Keratinocyte (primary cell): ENCODE measurements around the gene MLN. TPM values are rescaled to one million over a fixed set of nuclear protein-coding genes. Genes with fewer than 3 reads are reported as not detected.

ENCODE experiments used
- DNase-seq: peaks from one replicate; pipeline ENCODE4 v3.0.0-alpha.2; 2011; ENCODE audit warnings: low read depth, missing footprints, low spot score
- FAIRE-seq: peaks from 2 replicates; lab custom pipeline; 2011; peaks lifted over from hg19 to GRCh38; lab: Jason Lieb, UNC
- H2AFZ ChIP-seq: 2 replicates; pipeline ENCODE4 v1.6.0; 2012; ENCODE audit warnings: low read length, control low read depth, inconsistent platforms; ENCODE audit not compliant: control insufficient read depth
- H3K27ac ChIP-seq: 2 replicates; pipeline ENCODE4 v1.5.1; 2011; ENCODE audit warnings: low read length; ENCODE audit not compliant: control insufficient read depth, insufficient read depth
- H3K27me3 ChIP-seq: 3 replicates; pipeline ENCODE4 v1.6.0; 2011; ENCODE audit warnings: low read length; ENCODE audit not compliant: control insufficient read depth, insufficient read depth; ENCODE audit errors: extremely low read depth
- H3K36me3 ChIP-seq, 2 experiments: 2 replicates in 1 of 2; 3 replicates in 1 of 2; pipeline ENCODE4 v1.5.1; 2011; ENCODE audit warnings: low read length in 2 of 2, mild to moderate bottlenecking in 1 of 2; ENCODE audit not compliant: control insufficient read depth in 2 of 2, insufficient read depth in 2 of 2; ENCODE audit errors: extremely low read depth in 1 of 2
- H3K4me1 ChIP-seq: 3 replicates; pipeline ENCODE4 v1.5.1; 2011; ENCODE audit warnings: low read length; ENCODE audit not compliant: control insufficient read depth, insufficient read depth; ENCODE audit errors: extremely low read depth
- H3K4me2 ChIP-seq: 3 replicates; pipeline ENCODE4 v1.6.0; 2011; ENCODE audit warnings: low read depth, low read length; ENCODE audit not compliant: control insufficient read depth, insufficient read depth; ENCODE audit errors: extremely low read depth
- H3K4me3 ChIP-seq, 3 experiments: fragments of 200-600 bp in 1 of 3; sonication (generic) in 1 of 3; 2 replicates in 2 of 3; 3 replicates in 1 of 3; pipeline ENCODE4 v1.5.1; 2011 to 2016; ENCODE audit warnings: low read length in 3 of 3, mild to moderate bottlenecking in 3 of 3, control low read depth in 2 of 3, inconsistent platforms in 1 of 3, low read depth in 1 of 3, mixed read lengths in 1 of 3, mixed run types in 1 of 3, moderate library complexity in 1 of 3; ENCODE audit not compliant: control insufficient read depth in 2 of 3, insufficient read depth in 2 of 3; ENCODE audit errors: extremely low read depth in 1 of 3
- H3K79me2 ChIP-seq: 2 replicates; pipeline ENCODE4 v1.6.0; 2012; ENCODE audit warnings: low read length; ENCODE audit not compliant: control insufficient read depth, insufficient read depth
- H3K9ac ChIP-seq: 3 replicates; pipeline ENCODE4 v1.6.0; 2011; ENCODE audit warnings: low read length; ENCODE audit not compliant: control insufficient read depth, insufficient read depth; ENCODE audit errors: extremely low read depth
- H3K9me1 ChIP-seq: 3 replicates; pipeline ENCODE4 v1.6.0; 2011; ENCODE audit warnings: low read length; ENCODE audit not compliant: control insufficient read depth, insufficient read depth; ENCODE audit errors: extremely low read depth
- H3K9me3 ChIP-seq: 2 replicates; pipeline ENCODE4 v1.5.1; 2012; ENCODE audit warnings: low read depth, low read length; ENCODE audit not compliant: control insufficient read depth
- H4K20me1 ChIP-seq: 3 replicates; pipeline ENCODE4 v1.6.0; 2011; ENCODE audit warnings: low read length; ENCODE audit not compliant: control insufficient read depth, insufficient read depth; ENCODE audit errors: extremely low read depth
- EZH2 ChIP-seq: IDR thresholded peaks from one replicate; pipeline ENCODE4 v1.6.1; 2012; ENCODE audit warnings: inconsistent platforms, mild to moderate bottlenecking, low read length, moderate library complexity
- dilution Hi-C: fragments of 300-500 bp; cut with MboI; formaldehyde crosslinking; loops from one replicate; pipeline ENCODE4 v1.7.0; 2020; ENCODE audit warnings: low sequenced_read_pairs; ENCODE audit not compliant: extremely low pct_ligation_motif_present
- polyA plus RNA-seq, 5 experiments: library from polyadenylated mRNA; depleted of rRNA in 3 of 5; stranded (reverse) in 3 of 5; stranded (forward) in 1 of 5; unstranded in 1 of 5; fragments of >200 nt; gene quantifications; 1 replicate in 1 of 5; 2 replicates in 3 of 5; 3 replicates in 1 of 5; pipeline versions ENCODE4 v1.2.1 to v1.2.3, GENCODE V29; 2011 to 2012; ENCODE audit warnings: missing spikeins in 2 of 5, low read depth in 1 of 5, low replicate concordance in 1 of 5
- TF ChIP-seq, protein P1 (sequence below), 3 experiments: IDR thresholded peaks in 1 of 3; conservative IDR thresholded peaks in 1 of 3; optimal IDR thresholded peaks in 1 of 3; 2 replicates in 2 of 3; 3 replicates in 1 of 3; pipeline versions ENCODE3 to v1.5.1; 2011; ENCODE audit warnings: low read length in 3 of 3, mild to moderate bottlenecking in 3 of 3, moderate library complexity in 2 of 3, control low read depth in 1 of 3, inconsistent platforms in 1 of 3; ENCODE audit not compliant: insufficient read depth in 2 of 3; ENCODE audit errors: extremely low read depth in 1 of 3

MLN gene
- polyA plus RNA-seq, 1 donor (not counting 4 experiments of a cell fraction or from before 2014, with no cell fraction given): not detected

- no peaks in the 10 kb centered on the region for H3K36me3 ChIP-seq
- H2AFZ ChIP-seq: no peak overlapping the region
- H3K27me3 ChIP-seq: peaks cover 28% of the 10 kb centered on the region
- FAIRE-seq (no peak), DNase-seq (no peak)
- no peaks in the 10 kb centered on the region for H4K20me1 ChIP-seq
- H3K79me2 ChIP-seq: no peaks in the 10 kb centered on the region
- no peak overlapping the region for H3K9ac ChIP-seq
- TF ChIP-seq EZH2: no peak
- TF ChIP-seq, protein P1, sequence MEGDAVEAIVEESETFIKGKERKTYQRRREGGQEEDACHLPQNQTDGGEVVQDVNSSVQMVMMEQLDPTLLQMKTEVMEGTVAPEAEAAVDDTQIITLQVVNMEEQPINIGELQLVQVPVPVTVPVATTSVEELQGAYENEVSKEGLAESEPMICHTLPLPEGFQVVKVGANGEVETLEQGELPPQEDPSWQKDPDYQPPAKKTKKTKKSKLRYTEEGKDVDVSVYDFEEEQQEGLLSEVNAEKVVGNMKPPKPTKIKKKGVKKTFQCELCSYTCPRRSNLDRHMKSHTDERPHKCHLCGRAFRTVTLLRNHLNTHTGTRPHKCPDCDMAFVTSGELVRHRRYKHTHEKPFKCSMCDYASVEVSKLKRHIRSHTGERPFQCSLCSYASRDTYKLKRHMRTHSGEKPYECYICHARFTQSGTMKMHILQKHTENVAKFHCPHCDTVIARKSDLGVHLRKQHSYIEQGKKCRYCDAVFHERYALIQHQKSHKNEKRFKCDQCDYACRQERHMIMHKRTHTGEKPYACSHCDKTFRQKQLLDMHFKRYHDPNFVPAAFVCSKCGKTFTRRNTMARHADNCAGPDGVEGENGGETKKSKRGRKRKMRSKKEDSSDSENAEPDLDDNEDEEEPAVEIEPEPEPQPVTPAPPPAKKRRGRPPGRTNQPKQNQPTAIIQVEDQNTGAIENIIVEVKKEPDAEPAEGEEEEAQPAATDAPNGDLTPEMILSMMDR (optimal IDR thresholded peaks at IDR 0.05 in 1 of 3, IDR thresholded peaks at IDR 0.05 in 1 of 3, conservative IDR thresholded peaks at IDR 0.05 in 1 of 3; ENCODE audit: extremely low read depth in 1 of 3, insufficient read depth in 2 of 3, low read length in 3 of 3): no peak
- H3K4me1 ChIP-seq: peaks cover 12% of the 10 kb centered on the region
- H3K4me3 ChIP-seq: no peak overlapping the region
- peaks cover 2% of the 10 kb centered on the region for H3K9me1 ChIP-seq
- dilution Hi-C loops: no loop called here
- no peaks in the 10 kb centered on the region for H3K9me3 ChIP-seq
- H3K27ac ChIP-seq: no peak overlapping the region
- H3K4me2 ChIP-seq: no peak overlapping the region
These were observed 46.5 kb upstream of the MLN start for GRCh38 chr6:33850296-33850695.

GRCh38 chr6:33849500-33850075 lies 45.8 kb upstream of the MLN start:
- TF ChIP-seq, protein P1 (optimal IDR thresholded peaks at IDR 0.05 in 1 of 3, IDR thresholded peaks at IDR 0.05 in 1 of 3, conservative IDR thresholded peaks at IDR 0.05 in 1 of 3; ENCODE audit: extremely low read depth in 1 of 3, insufficient read depth in 2 of 3, low read length in 3 of 3): no peak
- no peak for TF ChIP-seq EZH2
- no peak for DNase-seq
- no peak overlapping the region for H2AFZ ChIP-seq
- no peak overlapping the region for H3K27ac ChIP-seq
- H3K4me1 ChIP-seq: peaks cover 12% of the 10 kb centered on the region
- no peaks in the 10 kb centered on the region for H3K79me2 ChIP-seq
- H3K9me1 ChIP-seq: peaks cover 2% of the 10 kb centered on the region
- FAIRE-seq: no peak
- H3K4me3 ChIP-seq: no peak overlapping the region
- no peaks in the 10 kb centered on the region for H4K20me1 ChIP-seq
- no peak overlapping the region for H3K9ac ChIP-seq
- peaks cover 22% of the 10 kb centered on the region for H3K27me3 ChIP-seq
- H3K4me2 ChIP-seq: no peak overlapping the region
- dilution Hi-C loops: no loop called here
- no peaks in the 10 kb centered on the region for H3K9me3 ChIP-seq
- H3K36me3 ChIP-seq: no peaks in the 10 kb centered on the region
